Stomach smooth muscle (tissue), 2 donors: ENCODE measurements around the gene YY1.
"Not testable (repeated sequence)": the region's sequence is repeated elsewhere in the genome, so short reads cannot be mapped to it uniquely, and the experiment has no call there.

Source experiments
- H3K27ac ChIP-seq: one replicate; pipeline ENCODE4 v1.7.0; 2013; ENCODE audit warnings: mild to moderate bottlenecking, low read length, inconsistent platforms
- H3K27me3 ChIP-seq, 2 donors: one replicate each; pipeline ENCODE4 v1.7.0; 2013; ENCODE audit warnings: low read length in 2 of 2; ENCODE audit not compliant: insufficient read depth in 2 of 2, control insufficient read depth in 1 of 2
- H3K36me3 ChIP-seq, 2 donors: one replicate each; pipeline ENCODE4 v1.7.0; 2013; ENCODE audit warnings: low read length in 2 of 2; ENCODE audit not compliant: control insufficient read depth in 2 of 2, insufficient read depth in 2 of 2
- H3K4me1 ChIP-seq: one replicate; pipeline ENCODE4 v1.7.0; 2013; ENCODE audit warnings: low read length; ENCODE audit not compliant: control insufficient read depth, insufficient read depth
- H3K4me3 ChIP-seq, 2 donors: one replicate each; pipeline ENCODE4 v1.7.0; 2013; ENCODE audit warnings: low read length in 2 of 2
- H3K9ac ChIP-seq, 2 donors: one replicate each; pipeline ENCODE4 v1.7.0; 2013; ENCODE audit warnings: low read length in 2 of 2, mild to moderate bottlenecking in 1 of 2
- H3K9me3 ChIP-seq, 2 donors: one replicate each; pipeline ENCODE4 v1.7.0; 2013; ENCODE audit warnings: low read length in 2 of 2; ENCODE audit not compliant: control insufficient read depth in 2 of 2
- donor health status: healthy.
- donor health status: Pancreatic carcinoma.

YY1 gene

GRCh38 chr14:100292301-100292775 lies 53.4 kb downstream of the YY1 start:
- Histone ChIP-seq H3K27me3 (no peaks in the 10 kb centered on the region), H3K4me3 (no peak overlapping the region), H3K4me1 (peaks cover 30% of the 10 kb centered on the region), H3K36me3 (peaks cover 0 to 8% of the 10 kb centered on the region in 2 donors), H3K9ac (no peak overlapping the region), H3K27ac (no peak overlapping the region), H3K9me3 (no peaks in the 10 kb centered on the region)

- H3K9ac ChIP-seq, result no peak overlapping the region
- H3K27ac ChIP-seq, result no peak overlapping the region
- H3K9me3 ChIP-seq, result no peaks in the 10 kb centered on the region
- no peak overlapping the region for H3K4me3 ChIP-seq
- peaks cover 0 to 8% of the 10 kb centered on the region in 2 donors for H3K36me3 ChIP-seq
- H3K27me3 ChIP-seq, result no peaks in the 10 kb centered on the region
- H3K4me1 ChIP-seq, result peaks cover 36% of the 10 kb centered on the region
These were observed 54.0 kb downstream of the YY1 start for GRCh38 chr14:100292776-100293461.

GRCh38 chr14:100293497-100294212 lies 54.7 kb downstream of the YY1 start:
- H3K9ac ChIP-seq, result no peak overlapping the region
- H3K4me1 ChIP-seq, result peaks cover 40% of the 10 kb centered on the region
- H3K36me3 ChIP-seq, result peaks cover 0 to 11% of the 10 kb centered on the region in 2 donors
- H3K9me3 ChIP-seq, result no peaks in the 10 kb centered on the region
- H3K27me3 ChIP-seq, result no peaks in the 10 kb centered on the region
- no peak overlapping the region for H3K4me3 ChIP-seq
- H3K27ac ChIP-seq, result no peak overlapping the region

DNA sequence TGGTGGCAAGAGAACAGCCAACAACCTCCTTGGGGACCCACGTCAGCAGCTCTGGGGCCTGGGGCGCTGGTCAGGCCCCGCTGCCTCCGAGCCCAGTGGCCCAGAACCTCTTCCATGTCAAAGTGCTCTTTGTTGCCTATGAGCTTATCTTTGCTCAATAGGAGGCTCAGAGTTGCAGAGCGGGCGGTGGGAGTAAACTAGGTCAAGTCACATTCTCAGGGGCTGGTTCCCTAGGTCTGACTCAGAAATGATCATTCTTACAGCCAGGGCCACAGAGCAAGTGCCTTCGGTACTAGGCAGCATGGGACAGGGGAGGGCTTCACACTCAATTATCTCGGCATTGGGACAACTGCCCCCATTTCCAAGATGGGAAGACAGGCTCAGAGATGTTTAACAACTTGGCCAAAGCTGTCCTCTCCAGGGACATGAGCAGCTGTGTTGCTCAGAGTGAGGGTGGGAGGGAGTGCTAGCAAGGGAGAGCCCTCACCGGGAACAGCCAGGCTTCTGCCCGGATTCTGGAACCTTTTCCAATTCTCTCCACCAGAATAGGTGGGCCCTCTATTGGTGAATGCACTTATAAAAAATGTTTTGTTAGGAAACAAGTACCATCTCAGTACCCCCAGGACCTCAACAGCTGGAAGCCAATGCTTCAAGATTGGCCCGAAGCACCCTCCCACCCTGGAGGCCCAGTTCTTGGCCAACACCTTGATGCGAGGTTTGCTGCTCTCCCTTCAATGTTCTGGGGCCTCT lies 55.4 kb downstream of the YY1 start:
- H3K9me3 ChIP-seq, result no peaks in the 10 kb centered on the region
- H3K4me3 ChIP-seq, result no peak overlapping the region
- H3K9ac ChIP-seq, result peak overlapping the region in 1 of 2 donors; percentile 17
- H3K4me1 ChIP-seq, result peaks cover 48% of the 10 kb centered on the region
- H3K27me3 ChIP-seq, result no peaks in the 10 kb centered on the region
- peak overlapping the region; percentile 37 for H3K27ac ChIP-seq
- peaks cover 0 to 9% of the 10 kb centered on the region in 2 donors for H3K36me3 ChIP-seq

- Histone ChIP-seq H3K27ac (peak overlapping the region; percentile 37), H3K4me1 (peaks cover 48% of the 10 kb centered on the region), H3K4me3 (no peak overlapping the region), H3K36me3 (peaks cover 0 to 9% of the 10 kb centered on the region in 2 donors), H3K9ac (no peak overlapping the region), H3K27me3 (no peaks in the 10 kb centered on the region), H3K9me3 (no peaks in the 10 kb centered on the region)
These were observed 56.0 kb downstream of the YY1 start for GRCh38 chr14:100294963-100295330.

DNA sequence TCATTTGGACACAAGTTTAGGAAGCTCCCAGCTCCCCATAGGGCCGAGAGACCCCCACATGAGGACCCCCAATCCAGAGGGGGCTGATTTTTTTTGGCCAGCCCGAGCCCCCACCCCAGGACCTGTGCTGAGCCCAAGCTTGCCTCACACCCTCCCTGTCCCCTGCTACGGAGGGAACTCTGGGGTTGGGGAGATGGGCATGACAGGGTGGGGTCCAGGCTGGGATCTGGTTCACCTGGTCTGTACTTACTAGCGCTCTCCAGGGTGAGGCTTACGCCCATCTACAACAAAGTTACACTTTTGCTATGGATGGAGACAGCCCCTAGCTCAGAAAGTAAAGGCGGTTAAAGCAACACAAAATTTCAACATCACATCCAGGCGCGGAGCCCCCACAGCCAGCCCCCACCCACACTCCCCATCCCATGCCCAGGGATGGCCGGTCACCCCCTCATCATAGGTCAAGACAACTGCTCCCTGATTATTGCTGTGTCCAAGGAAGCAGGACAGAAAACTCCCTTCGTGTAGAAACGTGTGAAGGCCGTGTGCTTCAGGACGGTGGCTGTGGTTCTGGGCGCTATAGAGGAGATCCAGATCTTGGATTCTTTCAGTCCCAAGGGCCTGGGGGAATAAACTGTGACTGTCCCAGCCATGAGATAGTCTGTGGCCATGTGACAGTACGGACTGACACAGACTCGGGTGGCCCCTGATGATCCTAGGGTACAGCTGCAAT lies 56.6 kb downstream of the YY1 start:
- peak overlapping the region; percentile 37 for H3K27ac ChIP-seq
- no peak overlapping the region for H3K4me3 ChIP-seq
- no peaks in the 10 kb centered on the region for H3K27me3 ChIP-seq
- no peak overlapping the region for H3K9ac ChIP-seq
- H3K9me3 ChIP-seq, result no peaks in the 10 kb centered on the region
- peaks cover 46% of the 10 kb centered on the region for H3K4me1 ChIP-seq
- H3K36me3 ChIP-seq, result peaks cover 0 to 9% of the 10 kb centered on the region in 2 donors

DNA sequence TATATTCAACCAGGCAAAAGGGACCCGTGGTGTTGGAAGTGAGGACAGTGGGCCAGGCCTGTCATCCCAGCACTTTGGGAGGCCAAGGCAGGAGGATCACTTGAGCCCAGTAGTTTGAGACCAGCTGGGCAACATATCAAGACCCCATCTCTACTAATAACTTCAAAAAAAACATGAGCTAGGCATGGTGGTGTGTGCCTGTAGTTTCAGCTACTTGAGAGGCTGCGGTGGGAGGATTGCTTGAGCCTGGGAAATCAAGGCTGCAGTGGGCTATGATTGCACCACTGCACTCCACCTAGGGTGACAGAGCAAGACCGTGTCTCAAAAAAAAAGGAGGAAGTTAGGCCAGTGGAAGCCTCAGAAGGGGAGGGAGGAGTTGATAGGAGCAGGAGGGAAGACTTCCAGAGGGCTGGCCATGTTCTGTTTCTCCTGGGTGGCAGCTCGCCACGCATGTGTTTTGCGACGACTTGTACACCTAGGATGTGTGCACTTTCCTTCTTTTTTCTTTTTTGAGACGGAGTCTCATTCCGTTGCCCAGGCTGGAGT lies 57.2 kb downstream of the YY1 start:
- peak overlapping the region; percentile 85 for H3K27ac ChIP-seq
- no peak overlapping the region for H3K9ac ChIP-seq
- no peak overlapping the region for H3K4me3 ChIP-seq
- peaks cover 43% of the 10 kb centered on the region for H3K4me1 ChIP-seq
- H3K9me3 ChIP-seq, result no peaks in the 10 kb centered on the region
- no peaks in the 10 kb centered on the region for H3K27me3 ChIP-seq
- peaks cover 0 to 9% of the 10 kb centered on the region in 2 donors for H3K36me3 ChIP-seq

GRCh38 chr14:100296729-100297128 lies 57.8 kb downstream of the YY1 start:
- H3K27me3 ChIP-seq, H3K36me3 ChIP-seq, H3K9me3 ChIP-seq: not testable (repeated sequence)
- peak overlapping the region; percentile 85 for H3K27ac ChIP-seq
- peak overlapping the region; percentile 61 to 69 for H3K9ac ChIP-seq
- peak overlapping the region; percentile 49 to 63 for H3K4me3 ChIP-seq
- peaks cover 43% of the 10 kb centered on the region for H3K4me1 ChIP-seq

GRCh38 chr14:100297320-100298300 lies 58.7 kb downstream of the YY1 start:
- H3K36me3 ChIP-seq, result peaks cover 0 to 3% of the 10 kb centered on the region in 2 donors
- peak overlapping the region; percentile 49 to 63 for H3K4me3 ChIP-seq
- H3K9ac ChIP-seq, result peak overlapping the region; percentile 61 to 69
- peak overlapping the region; percentile 85 for H3K27ac ChIP-seq
- H3K27me3 ChIP-seq, result no peaks in the 10 kb centered on the region
- H3K9me3 ChIP-seq, result no peaks in the 10 kb centered on the region
- H3K4me1 ChIP-seq, result peaks cover 43% of the 10 kb centered on the region
